DOHH2 (cell line): ENCODE measurements around the gene SELENOS.

Experiments used
- EZH2phosphoT487 ChIP-seq: fragments of 200-600 bp; sonication (generic); IDR thresholded peaks from 2 replicates; pipeline ENCODE4 v1.6.1; 2017; ENCODE audit warnings: borderline replicate concordance, mild to moderate bottlenecking, antibody characterized with exemption, low read length, moderate library complexity, mixed read lengths
- TF ChIP-seq, protein P1 (sequence below): fragments of 200-600 bp; sonication (generic); IDR thresholded peaks from one replicate; pipeline ENCODE4 v1.5.1; 2014; ENCODE audit warnings: antibody characterized with exemption, mild to moderate bottlenecking, low read depth, low read length; ENCODE audit not compliant: poor library complexity, severe bottlenecking

DNA sequence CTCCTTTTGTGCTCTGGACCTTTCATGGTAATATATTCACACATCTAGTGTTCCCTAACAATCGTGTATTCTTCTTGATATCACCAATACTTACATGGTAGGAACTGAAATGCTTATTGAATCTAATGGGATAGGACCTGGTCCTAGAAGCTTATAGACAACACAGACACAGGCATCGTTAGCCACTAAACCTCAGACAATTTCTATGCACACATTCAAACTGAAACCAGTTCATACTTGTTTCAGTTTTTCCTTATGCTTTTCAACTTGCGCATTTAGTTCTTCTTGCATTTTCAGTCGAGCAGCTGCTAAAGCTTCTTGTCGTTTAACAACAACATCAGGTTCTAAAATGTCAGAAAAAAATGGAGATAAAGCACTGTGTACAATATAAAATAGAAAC is 2.3 kb downstream of the SELENOS start:
- TF ChIP-seq, protein P1, sequence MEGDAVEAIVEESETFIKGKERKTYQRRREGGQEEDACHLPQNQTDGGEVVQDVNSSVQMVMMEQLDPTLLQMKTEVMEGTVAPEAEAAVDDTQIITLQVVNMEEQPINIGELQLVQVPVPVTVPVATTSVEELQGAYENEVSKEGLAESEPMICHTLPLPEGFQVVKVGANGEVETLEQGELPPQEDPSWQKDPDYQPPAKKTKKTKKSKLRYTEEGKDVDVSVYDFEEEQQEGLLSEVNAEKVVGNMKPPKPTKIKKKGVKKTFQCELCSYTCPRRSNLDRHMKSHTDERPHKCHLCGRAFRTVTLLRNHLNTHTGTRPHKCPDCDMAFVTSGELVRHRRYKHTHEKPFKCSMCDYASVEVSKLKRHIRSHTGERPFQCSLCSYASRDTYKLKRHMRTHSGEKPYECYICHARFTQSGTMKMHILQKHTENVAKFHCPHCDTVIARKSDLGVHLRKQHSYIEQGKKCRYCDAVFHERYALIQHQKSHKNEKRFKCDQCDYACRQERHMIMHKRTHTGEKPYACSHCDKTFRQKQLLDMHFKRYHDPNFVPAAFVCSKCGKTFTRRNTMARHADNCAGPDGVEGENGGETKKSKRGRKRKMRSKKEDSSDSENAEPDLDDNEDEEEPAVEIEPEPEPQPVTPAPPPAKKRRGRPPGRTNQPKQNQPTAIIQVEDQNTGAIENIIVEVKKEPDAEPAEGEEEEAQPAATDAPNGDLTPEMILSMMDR = no peak
- TF ChIP-seq EZH2phosphoT487 = no peak
